Head of caudate nucleus (tissue), 42 donors: ENCODE data around the gene SYCP2L.

ENCODE experiments used
- DNase-seq, 42 donors: peaks; one replicate each; pipeline versions ENCODE4 v3.0.0 to v3.0.0-alpha.2; 2020 to 2021; ENCODE audit warnings: mixed read lengths in 7 of 42
- intact Hi-C: fragments of 100-400 bp; cut with DNase I; formaldehyde crosslinking; loops from one replicate; pipeline ENCODE4 v1.15.0; 2022

SYCP2L gene

GRCh38 chr6:11023032-11023431 is 136.2 kb downstream of the SYCP2L start:
- peak in 2 of 42 donors; percentile 11 to 26 for DNase-seq
- intact Hi-C loops: no loop called here
